HG03108 (cell line): ENCODE measurements around the gene DVL3.

Experiments
- ATAC-seq: cut with Tn5 transposase; IDR thresholded peaks from one replicate; pipeline ENCODE4 v1.9.1; 2021; ENCODE audit warnings: moderate library complexity; ENCODE audit not compliant: unreplicated experiment

The DVL3 gene

DNA sequence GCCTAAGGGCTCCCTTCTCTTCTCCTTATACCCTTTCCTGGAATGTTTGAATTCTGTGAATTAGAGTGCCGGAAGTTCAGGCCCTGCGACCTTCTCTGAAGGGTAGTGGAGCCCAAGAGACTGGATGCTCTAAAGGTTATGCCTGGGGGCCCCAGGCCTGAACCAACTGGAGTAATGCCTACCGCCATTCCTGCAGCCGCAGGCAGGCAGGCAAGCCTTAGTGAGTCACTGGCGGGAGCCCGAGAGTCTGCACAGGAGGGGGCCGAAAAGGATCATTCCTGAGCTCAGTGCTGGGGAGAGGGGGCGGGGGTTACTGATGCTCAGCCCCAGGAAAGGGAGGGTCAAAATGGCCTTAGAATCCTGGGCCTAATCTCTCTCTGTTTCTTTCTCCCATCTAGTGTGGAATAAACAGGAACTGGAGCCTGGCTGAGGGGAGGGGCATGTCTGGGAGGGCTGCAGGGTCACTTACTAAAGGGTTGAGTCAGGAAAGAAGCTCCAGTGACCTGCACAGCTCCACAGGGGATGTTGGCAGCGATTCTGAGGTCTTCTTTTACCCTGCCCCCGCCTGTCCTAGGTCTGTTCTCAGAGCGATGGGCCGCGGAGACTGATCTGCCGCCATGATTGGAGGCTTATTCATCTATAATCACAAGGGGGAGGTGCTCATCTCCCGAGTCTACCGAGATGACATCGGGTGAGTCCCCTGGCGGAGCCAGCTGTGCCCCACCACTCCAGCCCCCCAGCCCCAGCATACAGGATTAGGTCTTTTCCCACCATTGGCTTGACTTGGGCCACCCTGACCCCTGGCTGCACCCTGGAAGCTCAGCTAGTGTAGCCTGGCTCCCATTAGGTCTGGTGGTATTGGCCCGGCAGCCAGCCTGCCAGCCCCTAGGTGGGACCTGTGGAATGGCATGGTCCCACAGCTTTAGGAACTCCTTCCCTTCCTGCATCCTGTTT lies 21.5 kb downstream of the DVL3 start:
- ATAC-seq, result no peak

- no peak for ATAC-seq
These were observed 22.2 kb downstream of the DVL3 start for GRCh38 chr3:184177331-184177731.

GRCh38 chr3:184177767-184178306 lies 22.7 kb downstream of the DVL3 start:
- ATAC-seq, result no peak

DNA sequence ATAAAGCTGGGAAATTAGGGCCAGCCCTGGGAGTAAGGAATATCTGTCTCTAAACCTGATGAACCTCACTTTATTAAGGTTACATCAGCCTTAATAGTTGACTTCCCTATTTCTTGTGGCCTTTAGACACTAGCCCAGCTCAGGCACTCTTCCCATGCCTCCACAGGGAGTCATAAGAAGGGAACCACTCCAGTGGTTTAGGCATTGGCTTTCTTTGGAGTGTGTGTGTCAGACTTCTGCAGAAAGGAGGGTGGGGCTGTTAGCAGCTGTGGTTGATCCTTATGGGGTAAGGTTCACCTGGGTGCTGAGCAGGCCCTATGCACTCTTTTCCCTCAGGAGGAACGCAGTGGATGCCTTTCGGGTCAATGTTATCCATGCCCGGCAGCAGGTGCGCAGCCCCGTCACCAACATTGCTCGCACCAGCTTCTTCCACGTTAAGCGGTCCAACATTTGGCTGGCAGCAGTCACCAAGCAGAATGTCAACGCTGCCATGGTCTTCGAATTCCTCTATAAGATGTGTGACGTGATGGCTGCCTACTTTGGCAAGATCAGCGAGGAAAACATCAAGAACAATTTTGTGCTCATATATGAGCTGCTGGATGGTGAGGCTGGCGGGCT lies 23.5 kb downstream of the DVL3 start:
- no peak for ATAC-seq

DNA sequence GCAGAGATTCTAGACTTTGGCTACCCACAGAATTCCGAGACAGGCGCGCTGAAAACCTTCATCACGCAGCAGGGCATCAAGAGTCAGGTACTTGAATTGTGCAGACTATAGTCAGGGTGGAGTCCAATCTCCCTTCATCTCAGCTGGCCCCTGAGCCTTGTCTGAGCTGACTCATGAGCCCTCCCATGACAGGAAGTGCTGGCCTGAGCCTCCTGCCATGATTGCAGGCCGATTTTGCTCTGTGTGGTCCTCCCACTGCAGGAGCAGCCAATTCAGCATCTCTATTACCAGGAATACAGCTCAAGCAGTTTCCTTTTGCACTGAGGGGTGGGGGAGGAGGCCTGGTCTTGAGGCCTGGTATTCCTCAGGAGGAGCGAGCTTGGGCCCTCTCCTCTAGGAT lies 25.0 kb downstream of the DVL3 start:
- no peak for ATAC-seq

DNA sequence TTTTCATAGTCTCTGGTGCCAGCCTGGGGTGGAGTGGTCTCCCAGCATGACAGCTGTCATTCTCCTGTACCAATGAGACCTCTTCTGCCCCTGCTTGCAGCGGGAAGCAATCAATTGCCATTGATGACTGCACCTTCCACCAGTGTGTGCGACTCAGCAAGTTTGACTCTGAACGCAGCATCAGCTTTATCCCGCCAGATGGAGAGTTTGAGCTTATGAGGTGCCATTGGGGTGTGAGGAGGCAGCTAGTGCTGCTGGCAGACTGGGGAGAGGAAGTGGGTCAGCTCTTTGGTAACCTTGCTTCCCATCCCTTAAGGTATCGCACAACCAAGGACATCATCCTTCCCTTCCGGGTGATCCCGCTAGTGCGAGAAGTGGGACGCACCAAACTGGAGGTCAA lies 26.4 kb downstream of the DVL3 start:
- no peak for ATAC-seq

DNA sequence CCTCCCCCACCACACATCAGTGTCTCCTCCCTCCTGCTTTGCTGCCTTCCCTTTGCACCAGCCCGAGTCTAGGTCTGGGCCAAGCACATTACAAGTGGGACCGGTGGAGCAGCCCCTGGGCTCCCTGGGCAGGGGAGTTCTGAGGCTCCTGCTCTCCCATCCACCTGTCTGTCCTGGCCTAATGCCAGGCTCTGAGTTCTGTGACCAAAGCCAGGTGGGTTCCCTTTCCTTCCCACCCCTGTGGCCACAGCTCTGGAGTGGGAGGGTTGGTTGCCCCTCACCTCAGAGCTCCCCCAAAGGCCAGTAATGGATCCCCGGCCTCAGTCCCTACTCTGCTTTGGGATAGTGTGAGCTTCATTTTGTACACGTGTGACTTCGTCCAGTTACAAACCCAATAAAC lies 28.5 kb downstream of the DVL3 start:
- no peak for ATAC-seq

DNA sequence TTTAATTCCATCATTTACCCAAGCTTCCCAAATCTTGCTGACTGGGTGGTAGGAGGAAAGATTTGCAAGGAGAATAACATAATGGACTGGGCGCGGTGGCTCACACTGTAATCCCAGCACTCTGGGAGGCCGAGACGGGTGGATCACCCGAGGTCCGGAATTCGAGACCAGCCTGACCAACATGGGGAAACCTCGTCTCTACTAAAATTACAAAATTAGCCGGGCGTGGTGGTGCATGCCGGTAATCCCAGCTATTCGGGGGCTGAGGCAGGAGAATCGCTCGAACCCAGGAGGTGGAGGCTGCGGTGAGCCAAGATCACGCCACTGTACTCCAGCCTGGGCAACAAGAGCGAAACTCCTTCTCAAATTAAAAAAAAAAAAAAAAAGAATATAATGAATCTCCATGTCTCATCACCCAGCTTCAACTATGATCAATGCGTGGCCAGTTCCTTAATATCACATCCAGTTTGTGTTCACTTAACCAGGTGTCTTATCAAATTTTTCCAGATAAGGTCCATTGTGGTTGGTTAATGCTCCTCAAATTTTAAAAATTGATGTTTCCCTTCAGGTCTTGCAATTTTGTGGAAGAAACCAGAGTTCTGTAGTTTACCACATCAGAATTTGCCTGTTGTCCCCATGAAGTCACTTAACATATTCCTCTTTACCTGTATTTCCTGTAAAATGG lies 29.5 kb downstream of the DVL3 start:
- no peak for ATAC-seq

DNA sequence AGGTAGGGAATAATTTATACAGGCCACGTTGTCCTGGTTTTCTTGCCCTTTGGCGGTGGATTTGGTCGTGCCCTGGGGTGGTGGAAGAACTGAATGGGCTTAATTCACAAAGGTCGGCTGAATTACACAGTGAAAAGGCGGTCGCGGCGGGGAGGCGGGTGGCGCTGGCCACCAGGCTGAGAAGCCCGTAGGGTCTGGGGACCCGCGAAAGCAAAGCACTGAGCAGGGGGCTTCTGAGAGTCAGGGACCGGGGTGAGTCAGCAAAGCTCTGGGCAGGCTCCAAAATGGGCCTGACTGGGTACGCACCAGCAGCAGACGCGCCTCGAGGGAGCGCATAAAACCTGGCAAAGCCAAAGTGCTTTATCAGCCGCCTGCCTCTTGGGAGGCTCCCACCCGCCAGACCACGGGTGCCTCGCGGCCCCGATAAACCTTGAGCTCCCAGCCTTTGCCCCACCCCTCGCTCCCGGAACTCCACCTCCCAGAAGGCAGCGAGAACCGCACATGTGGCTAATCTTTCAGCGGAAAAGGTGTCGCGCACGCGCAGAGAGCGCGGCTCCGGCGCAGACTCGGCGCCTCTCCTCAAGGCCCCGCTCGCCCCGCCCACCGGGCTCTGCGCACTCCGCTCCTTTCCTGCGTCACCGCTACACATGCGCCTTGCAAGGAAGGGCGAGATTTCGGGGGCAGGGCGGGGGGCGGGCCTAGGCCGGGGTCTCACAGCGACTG lies 30.4 kb downstream of the DVL3 start:
- ATAC-seq, result peak; percentile 95

DNA sequence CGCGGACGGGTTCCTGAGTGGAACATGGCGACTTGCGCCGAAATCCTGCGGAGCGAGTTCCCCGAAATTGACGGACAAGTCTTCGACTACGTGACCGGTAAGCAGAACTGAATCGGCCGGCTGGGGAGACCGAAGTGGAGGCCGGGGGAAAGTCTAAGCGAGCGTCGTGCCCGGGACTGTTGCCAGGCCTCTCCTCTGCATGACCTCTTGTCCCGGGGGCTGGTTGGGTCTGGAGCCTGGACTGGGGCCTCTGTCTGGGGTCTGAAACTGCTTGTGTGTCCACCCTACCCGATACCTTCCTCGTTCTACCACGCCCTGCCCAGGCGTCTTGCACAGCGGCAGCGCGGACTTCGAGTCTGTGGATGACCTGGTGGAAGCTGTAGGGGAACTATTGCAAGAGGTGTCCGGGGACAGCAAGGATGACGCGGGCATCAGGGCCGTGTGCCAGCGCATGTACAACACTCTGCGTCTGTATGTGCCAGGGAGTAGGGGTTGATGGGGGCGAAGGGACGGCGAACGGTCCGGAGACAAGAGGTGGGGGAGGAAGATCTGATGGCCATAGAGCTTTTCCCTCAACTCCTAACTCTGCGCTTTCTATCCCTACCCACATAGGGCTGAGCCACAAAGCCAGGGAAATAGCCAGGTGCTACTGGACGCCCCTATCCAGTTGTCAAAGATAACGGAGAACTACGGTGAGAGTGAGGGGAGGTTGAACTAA lies 31.2 kb downstream of the DVL3 start, which contains the start of gene ABCF3:
ABCF3 (plus strand) TSS at position 16 of the 718 bp plus-strand sequence; CDS start at position 25, 9 bp downstream.
- ATAC-seq, result peak; percentile 17

- no peak for ATAC-seq
These were observed 31.7 kb downstream of the DVL3 start for GRCh38 chr3:184186902-184187207.

DNA sequence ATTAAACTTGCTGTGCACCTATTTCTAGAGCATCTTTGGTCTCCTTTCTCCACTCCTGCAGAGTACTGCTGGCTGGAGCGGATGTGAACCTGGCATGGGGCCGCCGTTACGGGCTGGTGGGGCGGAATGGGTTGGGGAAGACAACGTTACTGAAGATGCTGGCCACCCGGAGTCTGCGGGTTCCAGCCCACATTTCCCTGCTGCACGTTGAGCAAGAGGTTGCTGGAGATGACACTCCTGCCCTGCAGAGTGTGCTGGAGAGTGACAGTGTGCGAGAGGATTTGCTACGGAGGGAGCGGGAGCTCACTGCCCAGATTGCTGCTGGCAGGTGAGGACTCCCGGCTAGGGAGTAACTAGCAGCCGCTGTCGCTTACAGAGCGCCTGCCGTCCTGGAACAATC lies 32.9 kb downstream of the DVL3 start:
- ATAC-seq, result no peak

GRCh38 chr3:184189421-184189820 lies 34.2 kb downstream of the DVL3 start:
- ATAC-seq, result no peak

GRCh38 chr3:184192889-184193288 lies 37.7 kb downstream of the DVL3 start:
- no peak for ATAC-seq

- no peak for ATAC-seq
These were observed 38.9 kb downstream of the DVL3 start for GRCh38 chr3:184193991-184194539.

- ATAC-seq, result no peak
These were observed 41.4 kb downstream of the DVL3 start for GRCh38 chr3:184196536-184196935.

DNA sequence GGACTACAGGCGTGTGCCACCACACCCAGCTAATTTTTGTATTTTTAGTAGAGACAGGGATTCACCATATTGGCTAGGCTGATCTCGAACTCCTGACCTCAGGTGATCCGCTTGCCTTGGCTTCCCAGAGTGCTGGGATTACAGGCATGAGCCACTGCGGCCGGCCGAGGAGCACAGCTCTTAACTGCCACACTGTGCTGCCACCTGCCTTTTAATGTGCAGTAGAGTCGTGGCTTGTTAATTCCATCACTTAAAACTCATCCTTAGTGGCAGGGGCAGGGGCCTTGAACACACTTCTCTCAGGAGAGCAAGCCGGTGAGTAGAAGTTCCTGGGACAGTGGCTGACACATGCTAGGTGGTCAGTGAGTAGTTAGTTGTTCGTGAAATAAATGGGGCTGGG lies 43.3 kb downstream of the DVL3 start:
- no peak for ATAC-seq

- ATAC-seq, result no peak
These were observed 45.6 kb downstream of the DVL3 start for GRCh38 chr3:184200825-184201224.

DNA sequence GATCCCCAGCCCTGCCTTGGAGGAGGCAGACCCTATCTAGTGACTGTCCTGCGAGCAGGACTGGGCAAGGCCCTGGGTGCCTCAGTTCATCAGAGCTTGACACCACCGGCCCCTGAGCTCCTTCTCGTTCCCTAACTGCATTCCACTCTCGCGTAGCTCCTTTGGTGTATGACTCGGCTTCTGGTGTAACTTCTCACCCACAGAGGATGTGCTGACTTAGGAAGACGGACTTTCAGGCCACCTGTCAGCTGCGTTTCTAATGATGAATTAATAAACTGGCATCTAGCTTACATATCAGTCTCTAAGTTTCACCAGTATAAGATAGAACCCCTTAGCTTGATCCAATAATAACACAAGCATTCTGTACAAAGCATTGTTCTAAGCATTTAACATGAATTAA lies 48.3 kb downstream of the DVL3 start:
- ATAC-seq, result no peak
